HCT116 (cell line): ENCODE data around the gene SLC25A33.

Experiments
- CEBPB ChIP-seq: IDR thresholded peaks from 2 replicates; pipeline ENCODE4 v1.6.1; 2012; ENCODE audit warnings: low read depth
- EZH2 ChIP-seq: fragments of 200-600 bp; sonication (generic); IDR thresholded peaks from 2 replicates; pipeline ENCODE4 v1.6.1; 2017; ENCODE audit warnings: antibody characterized with exemption, mixed run types
- JUND ChIP-seq: IDR thresholded peaks from 2 replicates; pipeline ENCODE4 v1.6.1; 2012
- POLR2A ChIP-seq: IDR thresholded peaks from 2 replicates; pipeline ENCODE4 v1.7.0; 2011; ENCODE audit warnings: borderline replicate concordance; ENCODE audit not compliant: insufficient read depth, insufficient read length; ENCODE audit errors: extremely low read depth
- POLR2AphosphoS5 ChIP-seq: IDR thresholded peaks from 2 replicates; pipeline ENCODE4 v1.6.1; 2011; ENCODE audit warnings: mild to moderate bottlenecking, low read depth, low read length, moderate library complexity
- YY1 ChIP-seq: IDR thresholded peaks from 2 replicates; pipeline ENCODE4 v1.6.1; 2011; ENCODE audit warnings: low read length, low read depth, moderate library complexity, mild to moderate bottlenecking; ENCODE audit not compliant: insufficient replicate concordance; ENCODE audit errors: extremely low read depth
- TF ChIP-seq, protein P1 (sequence below), 3 experiments: fragments of 200-600 bp in 1 of 3; sonication (generic) in 1 of 3; IDR thresholded peaks in 2 of 3; conservative IDR thresholded peaks in 1 of 3; 2 replicates each; pipeline ENCODE4 v1.5.1; 2012 to 2017; ENCODE audit warnings: low read depth in 2 of 3, low read length in 2 of 3, antibody characterized with exemption in 1 of 3, borderline replicate concordance in 1 of 3, control low read depth in 1 of 3, mild to moderate bottlenecking in 1 of 3, mixed read lengths in 1 of 3, mixed run types in 1 of 3, moderate library complexity in 1 of 3; ENCODE audit not compliant: insufficient read depth in 1 of 3
- TF ChIP-seq, protein P2 (sequence below): IDR thresholded peaks from 2 replicates; pipeline ENCODE4 v1.6.1; 2012
- TF ChIP-seq, protein P3 (sequence below): IDR thresholded peaks from 2 replicates; pipeline ENCODE4 v1.6.1; 2012

DNA sequence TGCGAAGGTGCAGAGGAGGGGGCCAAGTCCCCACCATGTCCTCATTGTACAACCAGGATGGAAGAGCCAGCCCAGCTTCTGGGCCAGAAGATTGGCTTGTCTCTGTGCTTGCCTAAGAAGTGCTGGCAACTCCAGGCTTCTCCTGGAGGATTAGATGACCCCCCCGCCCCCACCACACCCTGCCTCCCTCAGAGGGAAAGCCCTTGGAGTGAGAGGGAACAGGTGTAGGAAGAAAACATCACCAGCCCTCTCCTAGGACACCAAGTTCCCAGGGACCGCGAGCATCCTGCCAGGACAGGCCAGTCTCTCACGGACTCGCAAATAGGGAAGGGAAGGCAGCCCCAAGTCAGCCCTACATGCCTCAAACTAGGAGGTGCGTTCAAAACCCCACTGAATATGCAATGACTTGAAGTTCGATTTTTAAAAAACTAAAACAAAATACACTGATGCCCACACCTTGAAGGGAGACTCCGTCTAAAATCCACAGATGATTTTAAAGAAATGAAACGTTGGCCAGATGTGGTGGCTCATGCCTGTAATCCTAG, 20.7 kb upstream of the SLC25A33 start:
- TF ChIP-seq, protein P1, sequence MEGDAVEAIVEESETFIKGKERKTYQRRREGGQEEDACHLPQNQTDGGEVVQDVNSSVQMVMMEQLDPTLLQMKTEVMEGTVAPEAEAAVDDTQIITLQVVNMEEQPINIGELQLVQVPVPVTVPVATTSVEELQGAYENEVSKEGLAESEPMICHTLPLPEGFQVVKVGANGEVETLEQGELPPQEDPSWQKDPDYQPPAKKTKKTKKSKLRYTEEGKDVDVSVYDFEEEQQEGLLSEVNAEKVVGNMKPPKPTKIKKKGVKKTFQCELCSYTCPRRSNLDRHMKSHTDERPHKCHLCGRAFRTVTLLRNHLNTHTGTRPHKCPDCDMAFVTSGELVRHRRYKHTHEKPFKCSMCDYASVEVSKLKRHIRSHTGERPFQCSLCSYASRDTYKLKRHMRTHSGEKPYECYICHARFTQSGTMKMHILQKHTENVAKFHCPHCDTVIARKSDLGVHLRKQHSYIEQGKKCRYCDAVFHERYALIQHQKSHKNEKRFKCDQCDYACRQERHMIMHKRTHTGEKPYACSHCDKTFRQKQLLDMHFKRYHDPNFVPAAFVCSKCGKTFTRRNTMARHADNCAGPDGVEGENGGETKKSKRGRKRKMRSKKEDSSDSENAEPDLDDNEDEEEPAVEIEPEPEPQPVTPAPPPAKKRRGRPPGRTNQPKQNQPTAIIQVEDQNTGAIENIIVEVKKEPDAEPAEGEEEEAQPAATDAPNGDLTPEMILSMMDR (IDR thresholded peaks at IDR 0.05 in 2 of 3, conservative IDR thresholded peaks at IDR 0.05 in 1 of 3; ENCODE audit: borderline replicate concordance in 1 of 3, insufficient read depth in 1 of 3, low read depth in 2 of 3, low read length in 2 of 3): no peak
- TF ChIP-seq YY1: no peak
- no peak for TF ChIP-seq EZH2
- TF ChIP-seq CEBPB: no peak
- no peak for TF ChIP-seq POLR2AphosphoS5
- TF ChIP-seq JUND: no peak
- TF ChIP-seq POLR2A: no peak
- TF ChIP-seq, protein P2, sequence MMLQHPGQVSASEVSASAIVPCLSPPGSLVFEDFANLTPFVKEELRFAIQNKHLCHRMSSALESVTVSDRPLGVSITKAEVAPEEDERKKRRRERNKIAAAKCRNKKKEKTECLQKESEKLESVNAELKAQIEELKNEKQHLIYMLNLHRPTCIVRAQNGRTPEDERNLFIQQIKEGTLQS: no peak
- TF ChIP-seq, protein P3, sequence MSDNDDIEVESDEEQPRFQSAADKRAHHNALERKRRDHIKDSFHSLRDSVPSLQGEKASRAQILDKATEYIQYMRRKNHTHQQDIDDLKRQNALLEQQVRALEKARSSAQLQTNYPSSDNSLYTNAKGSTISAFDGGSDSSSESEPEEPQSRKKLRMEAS: no peak
